ENCODE data around the gene UST.

The UST gene

GRCh38 chr6:149085557-149085938, 338.7 kb downstream of the UST start:
- H3K4me1 ChIP-seq (ENCODE audit: insufficient read depth, insufficient read length) = no peaks in the 10 kb centered on the region
- H3K27me3 ChIP-seq (ENCODE audit: insufficient read depth, insufficient read length) = no peaks in the 10 kb centered on the region
- DNase-seq (ENCODE audit: low read depth, low spot score) = no peak
- H3K36me3 ChIP-seq (ENCODE audit: insufficient read depth, insufficient read length, low read length) = no peaks in the 10 kb centered on the region
- no peak overlapping the region for H3K9ac ChIP-seq (ENCODE audit: insufficient read length, low read depth)
- TF ChIP-seq YY1 (IDR thresholded peaks at IDR 0.05; ENCODE audit: insufficient read depth, insufficient read length) (no peak), ZNF274 (IDR thresholded peaks at IDR 0.05; ENCODE audit: low read depth, low read length) (no peak), SUZ12 (IDR thresholded peaks at IDR 0.05; ENCODE audit: extremely low read depth, insufficient read depth, insufficient read length) (no peak)
- H3K4me3 ChIP-seq (ENCODE audit: insufficient read length, low read depth) = no peak overlapping the region
- no peaks in the 10 kb centered on the region for H3K9me3 ChIP-seq (ENCODE audit: insufficient read depth, low read length)

- H3K9ac ChIP-seq (ENCODE audit: insufficient read length, low read depth) = no peak overlapping the region
- H3K36me3 ChIP-seq (ENCODE audit: insufficient read depth, insufficient read length, low read length) = no peaks in the 10 kb centered on the region
- TF ChIP-seq ZNF274 (IDR thresholded peaks at IDR 0.05; ENCODE audit: low read depth, low read length) = no peak
- TF ChIP-seq SUZ12 (IDR thresholded peaks at IDR 0.05; ENCODE audit: extremely low read depth, insufficient read depth, insufficient read length) = no peak
- no peak for TF ChIP-seq YY1 (IDR thresholded peaks at IDR 0.05; ENCODE audit: insufficient read depth, insufficient read length)
- H3K9me3 ChIP-seq (ENCODE audit: insufficient read depth, low read length) = no peaks in the 10 kb centered on the region
- no peaks in the 10 kb centered on the region for H3K4me1 ChIP-seq (ENCODE audit: insufficient read depth, insufficient read length)
- H3K27me3 ChIP-seq (ENCODE audit: insufficient read depth, insufficient read length) = no peaks in the 10 kb centered on the region
- DNase-seq (ENCODE audit: low read depth, low spot score) = no peak
- H3K4me3 ChIP-seq (ENCODE audit: insufficient read length, low read depth) = no peak overlapping the region
Measured at GRCh38 chr6:149086363-149086762, 339.5 kb downstream of the UST start.

DNA sequence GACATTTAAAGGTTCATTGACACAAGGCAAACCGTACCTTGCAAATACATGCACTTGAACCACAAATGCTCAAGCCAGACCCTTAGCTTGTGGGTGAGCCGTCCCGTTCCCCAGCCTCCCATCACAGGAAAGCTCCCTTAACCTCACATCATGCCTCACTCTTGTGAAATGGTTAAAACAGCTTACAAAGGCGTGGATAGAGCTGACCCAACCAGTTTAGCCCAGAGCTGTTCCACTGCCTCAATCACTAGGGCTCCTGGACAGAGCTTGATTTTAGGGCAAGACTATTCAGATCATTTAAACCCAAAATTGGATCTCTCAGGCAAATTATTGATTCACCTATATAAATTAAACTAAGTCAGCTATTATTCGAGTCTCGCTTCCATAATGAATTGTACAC, 341.1 kb downstream of the UST start:
- H3K9me3 ChIP-seq (ENCODE audit: insufficient read depth, low read length) = no peaks in the 10 kb centered on the region
- H3K9ac ChIP-seq (ENCODE audit: insufficient read length, low read depth) = no peak overlapping the region
- no peaks in the 10 kb centered on the region for H3K36me3 ChIP-seq (ENCODE audit: insufficient read depth, insufficient read length, low read length)
- no peak for DNase-seq (ENCODE audit: low read depth, low spot score)
- no peaks in the 10 kb centered on the region for H3K4me1 ChIP-seq (ENCODE audit: insufficient read depth, insufficient read length)
- no peak overlapping the region for H3K4me3 ChIP-seq (ENCODE audit: insufficient read length, low read depth)
- H3K27me3 ChIP-seq (ENCODE audit: insufficient read depth, insufficient read length) = no peaks in the 10 kb centered on the region
- TF ChIP-seq SUZ12 (IDR thresholded peaks at IDR 0.05; ENCODE audit: extremely low read depth, insufficient read depth, insufficient read length) = no peak
- no peak for TF ChIP-seq YY1 (IDR thresholded peaks at IDR 0.05; ENCODE audit: insufficient read depth, insufficient read length)
- TF ChIP-seq ZNF274 (IDR thresholded peaks at IDR 0.05; ENCODE audit: low read depth, low read length) = no peak

DNA sequence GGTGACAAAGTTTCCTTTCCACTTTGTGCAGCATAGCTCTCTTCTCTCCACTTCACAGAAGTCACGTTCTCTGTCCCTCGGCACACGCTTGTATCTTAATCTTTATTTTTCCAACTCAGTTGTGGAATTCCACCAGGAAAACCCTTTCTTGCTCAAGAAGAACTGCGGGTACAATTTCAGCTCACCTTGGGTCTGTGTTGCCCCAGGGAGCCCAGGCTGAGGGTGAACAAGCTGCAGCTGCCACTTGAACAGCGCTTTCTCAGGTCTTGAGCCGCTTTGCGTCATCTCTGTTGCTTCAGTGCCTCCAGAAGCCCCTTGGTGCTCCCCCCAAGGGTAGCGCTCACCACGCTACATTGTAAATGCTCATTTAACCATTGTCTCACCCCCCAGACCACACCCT, 341.5 kb downstream of the UST start:
- Histone ChIP-seq H3K27me3 (ENCODE audit: insufficient read depth, insufficient read length) (no peaks in the 10 kb centered on the region), H3K4me1 (ENCODE audit: insufficient read depth, insufficient read length) (no peaks in the 10 kb centered on the region), H3K36me3 (ENCODE audit: insufficient read depth, insufficient read length, low read length) (no peaks in the 10 kb centered on the region), H3K9ac (ENCODE audit: insufficient read length, low read depth) (no peak overlapping the region), H3K4me3 (ENCODE audit: insufficient read length, low read depth) (no peak overlapping the region), H3K9me3 (ENCODE audit: insufficient read depth, low read length) (no peaks in the 10 kb centered on the region)
- no peak for TF ChIP-seq ZNF274 (IDR thresholded peaks at IDR 0.05; ENCODE audit: low read depth, low read length)
- TF ChIP-seq SUZ12 (IDR thresholded peaks at IDR 0.05; ENCODE audit: extremely low read depth, insufficient read depth, insufficient read length) = no peak
- no peak for TF ChIP-seq YY1 (IDR thresholded peaks at IDR 0.05; ENCODE audit: insufficient read depth, insufficient read length)
- no peak for DNase-seq (ENCODE audit: low read depth, low spot score)

DNA sequence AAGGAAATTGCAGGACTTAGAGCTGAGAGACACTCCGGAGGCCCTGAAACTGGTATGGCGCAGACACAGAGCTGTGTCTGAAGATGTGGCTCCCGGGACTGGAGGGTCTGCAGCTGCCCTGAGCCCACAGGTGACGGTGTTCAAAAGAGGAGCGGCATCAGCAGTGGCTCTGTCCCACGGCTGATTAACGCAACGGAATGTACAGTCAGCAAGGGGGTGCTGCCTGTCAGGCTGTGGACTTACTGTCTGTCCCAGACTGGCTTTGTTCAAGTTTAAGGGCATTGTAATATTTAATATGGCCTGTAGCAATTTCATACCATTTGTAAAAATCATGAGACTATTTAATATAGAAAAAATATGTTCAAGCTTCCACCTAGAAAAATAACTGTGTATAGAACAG, 342.7 kb downstream of the UST start:
- Histone ChIP-seq H3K9ac (ENCODE audit: insufficient read length, low read depth) (no peak overlapping the region), H3K36me3 (ENCODE audit: insufficient read depth, insufficient read length, low read length) (no peaks in the 10 kb centered on the region), H3K9me3 (ENCODE audit: insufficient read depth, low read length) (no peaks in the 10 kb centered on the region), H3K4me1 (ENCODE audit: insufficient read depth, insufficient read length) (no peaks in the 10 kb centered on the region), H3K27me3 (ENCODE audit: insufficient read depth, insufficient read length) (no peaks in the 10 kb centered on the region), H3K4me3 (ENCODE audit: insufficient read length, low read depth) (no peak overlapping the region)
- no peak for TF ChIP-seq YY1 (IDR thresholded peaks at IDR 0.05; ENCODE audit: insufficient read depth, insufficient read length)
- no peak for TF ChIP-seq ZNF274 (IDR thresholded peaks at IDR 0.05; ENCODE audit: low read depth, low read length)
- no peak for TF ChIP-seq SUZ12 (IDR thresholded peaks at IDR 0.05; ENCODE audit: extremely low read depth, insufficient read depth, insufficient read length)
- DNase-seq (ENCODE audit: low read depth, low spot score) = no peak

DNA sequence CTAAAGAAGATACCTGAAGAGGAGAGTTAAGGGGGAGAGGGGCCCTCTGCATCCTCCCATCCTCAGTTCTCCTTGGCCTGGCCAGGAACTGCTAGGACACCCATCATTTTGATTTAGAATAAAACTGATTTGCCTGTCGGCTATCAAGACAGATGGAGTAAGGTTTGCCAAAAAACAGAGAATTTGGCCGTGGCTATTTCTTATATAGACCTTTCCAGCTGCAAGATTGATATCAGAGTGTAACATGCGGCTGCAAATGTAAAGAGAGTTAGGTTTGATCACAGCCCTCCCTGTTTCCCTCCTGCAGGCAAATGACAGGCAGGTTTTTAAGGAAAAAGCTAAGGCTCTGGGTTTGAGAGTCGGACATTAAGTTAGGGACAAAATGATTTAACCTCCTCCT, 344.1 kb downstream of the UST start:
- DNase-seq (ENCODE audit: low read depth, low spot score) = no peak
- Histone ChIP-seq H3K9me3 (ENCODE audit: insufficient read depth, low read length) (no peaks in the 10 kb centered on the region), H3K9ac (ENCODE audit: insufficient read length, low read depth) (no peak overlapping the region), H3K4me3 (ENCODE audit: insufficient read length, low read depth) (no peak overlapping the region), H3K36me3 (ENCODE audit: insufficient read depth, insufficient read length, low read length) (no peaks in the 10 kb centered on the region), H3K27me3 (ENCODE audit: insufficient read depth, insufficient read length) (no peaks in the 10 kb centered on the region), H3K4me1 (ENCODE audit: insufficient read depth, insufficient read length) (no peaks in the 10 kb centered on the region)
- TF ChIP-seq ZNF274 (IDR thresholded peaks at IDR 0.05; ENCODE audit: low read depth, low read length) = no peak
- TF ChIP-seq YY1 (IDR thresholded peaks at IDR 0.05; ENCODE audit: insufficient read depth, insufficient read length) = no peak
- TF ChIP-seq SUZ12 (IDR thresholded peaks at IDR 0.05; ENCODE audit: extremely low read depth, insufficient read depth, insufficient read length) = no peak

DNA sequence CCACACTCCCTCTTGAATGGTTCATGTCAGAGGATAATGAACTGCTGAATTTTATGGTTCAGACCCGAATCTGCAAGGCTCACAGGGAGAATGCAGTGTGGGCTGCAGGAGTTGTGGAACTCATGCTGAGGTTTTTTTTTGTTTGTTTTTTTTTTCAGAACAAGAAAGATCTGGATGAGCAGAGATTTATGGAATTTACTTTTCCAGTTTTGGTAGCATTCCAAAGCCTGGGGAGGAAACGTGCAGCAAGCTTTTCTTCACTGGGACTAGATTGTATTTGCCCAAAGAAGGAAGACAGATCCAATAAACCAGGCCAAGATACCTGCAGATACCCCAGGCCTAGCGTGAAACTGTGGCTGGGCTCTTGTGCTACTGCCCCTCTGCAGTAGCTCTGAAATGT, 346.8 kb downstream of the UST start:
- DNase-seq (ENCODE audit: low read depth, low spot score) = no peak
- H3K36me3 ChIP-seq (ENCODE audit: insufficient read depth, insufficient read length, low read length) = no peaks in the 10 kb centered on the region
- H3K9me3 ChIP-seq (ENCODE audit: insufficient read depth, low read length) = peaks cover 8% of the 10 kb centered on the region; the same call in 1 of the 2 replicates
- no peaks in the 10 kb centered on the region for H3K27me3 ChIP-seq (ENCODE audit: insufficient read depth, insufficient read length)
- H3K9ac ChIP-seq (ENCODE audit: insufficient read length, low read depth) = no peak overlapping the region
- TF ChIP-seq YY1 (IDR thresholded peaks at IDR 0.05; ENCODE audit: insufficient read depth, insufficient read length) (no peak), ZNF274 (IDR thresholded peaks at IDR 0.05; ENCODE audit: low read depth, low read length) (no peak), SUZ12 (IDR thresholded peaks at IDR 0.05; ENCODE audit: extremely low read depth, insufficient read depth, insufficient read length) (no peak)
- no peak overlapping the region for H3K4me3 ChIP-seq (ENCODE audit: insufficient read length, low read depth)
- H3K4me1 ChIP-seq (ENCODE audit: insufficient read depth, insufficient read length) = no peaks in the 10 kb centered on the region

GRCh38 chr6:149094156-149094555, 347.3 kb downstream of the UST start:
- Histone ChIP-seq H3K9me3 (ENCODE audit: insufficient read depth, low read length) (peaks cover 13% of the 10 kb centered on the region), H3K9ac (ENCODE audit: insufficient read length, low read depth) (no peak overlapping the region), H3K4me3 (ENCODE audit: insufficient read length, low read depth) (no peak overlapping the region), H3K27me3 (ENCODE audit: insufficient read depth, insufficient read length) (no peaks in the 10 kb centered on the region), H3K4me1 (ENCODE audit: insufficient read depth, insufficient read length) (no peaks in the 10 kb centered on the region), H3K36me3 (ENCODE audit: insufficient read depth, insufficient read length, low read length) (no peaks in the 10 kb centered on the region)
- TF ChIP-seq ZNF274 (IDR thresholded peaks at IDR 0.05; ENCODE audit: low read depth, low read length) (no peak), SUZ12 (IDR thresholded peaks at IDR 0.05; ENCODE audit: extremely low read depth, insufficient read depth, insufficient read length) (no peak), YY1 (IDR thresholded peaks at IDR 0.05; ENCODE audit: insufficient read depth, insufficient read length) (no peak)
- no peak for DNase-seq (ENCODE audit: low read depth, low spot score)

Data from NT2/D1 (cell line).